Body of pancreas (tissue), 4 donors: ENCODE measurements around the gene RAB11FIP5.

Source experiments
- POLR2A ChIP-seq, 3 donors: fragments of 450-650 bp; IDR thresholded peaks; one replicate each; pipeline ENCODE4 v1.6.1; 2016; ENCODE audit warnings: antibody characterized with exemption in 3 of 3, mild to moderate bottlenecking in 2 of 3
- TF ChIP-seq, protein P1 (sequence below), 7 experiments: fragments of 450-650 bp in 4 of 7; fragments of 200-600 bp in 3 of 7; sonication (generic) in 3 of 7; IDR thresholded peaks; one replicate each; pipeline ENCODE4 v1.5.1; 2016 to 2019; ENCODE audit warnings: antibody characterized with exemption in 7 of 7

DNA sequence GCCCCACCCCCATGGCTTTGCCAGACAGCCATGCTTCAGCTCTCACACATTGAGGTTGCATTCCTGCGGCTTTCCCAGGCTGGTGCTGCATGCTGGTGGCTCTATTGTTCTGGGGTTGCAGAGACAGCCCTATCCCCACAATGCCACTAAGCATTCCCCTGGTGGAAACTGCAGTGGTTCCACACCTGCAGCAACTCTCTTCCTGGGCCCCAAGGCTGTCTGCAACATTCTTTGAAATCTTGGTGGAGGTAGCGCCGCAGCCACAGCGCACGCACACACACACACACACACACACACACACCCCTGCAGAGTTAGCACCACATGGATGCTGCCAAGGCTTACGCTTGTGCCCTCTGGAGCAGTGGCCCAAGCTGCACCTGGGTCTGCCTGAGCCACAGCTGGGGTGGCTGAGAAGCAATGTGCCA, 62.6 kb downstream of the RAB11FIP5 start:
- no peak for TF ChIP-seq POLR2A (IDR thresholded peaks at IDR 0.05)
- TF ChIP-seq, protein P1, sequence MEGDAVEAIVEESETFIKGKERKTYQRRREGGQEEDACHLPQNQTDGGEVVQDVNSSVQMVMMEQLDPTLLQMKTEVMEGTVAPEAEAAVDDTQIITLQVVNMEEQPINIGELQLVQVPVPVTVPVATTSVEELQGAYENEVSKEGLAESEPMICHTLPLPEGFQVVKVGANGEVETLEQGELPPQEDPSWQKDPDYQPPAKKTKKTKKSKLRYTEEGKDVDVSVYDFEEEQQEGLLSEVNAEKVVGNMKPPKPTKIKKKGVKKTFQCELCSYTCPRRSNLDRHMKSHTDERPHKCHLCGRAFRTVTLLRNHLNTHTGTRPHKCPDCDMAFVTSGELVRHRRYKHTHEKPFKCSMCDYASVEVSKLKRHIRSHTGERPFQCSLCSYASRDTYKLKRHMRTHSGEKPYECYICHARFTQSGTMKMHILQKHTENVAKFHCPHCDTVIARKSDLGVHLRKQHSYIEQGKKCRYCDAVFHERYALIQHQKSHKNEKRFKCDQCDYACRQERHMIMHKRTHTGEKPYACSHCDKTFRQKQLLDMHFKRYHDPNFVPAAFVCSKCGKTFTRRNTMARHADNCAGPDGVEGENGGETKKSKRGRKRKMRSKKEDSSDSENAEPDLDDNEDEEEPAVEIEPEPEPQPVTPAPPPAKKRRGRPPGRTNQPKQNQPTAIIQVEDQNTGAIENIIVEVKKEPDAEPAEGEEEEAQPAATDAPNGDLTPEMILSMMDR (IDR thresholded peaks at IDR 0.05) = no peak
